ENCODE measurements around the gene TRPV4.

Gene TRPV4

GRCh38 chr12:109768901-109769670 lies 64.1 kb downstream of the TRPV4 start:
- DNase-seq (ENCODE audit: low spot score in 2 of 2) = peak in 1 of 2 experiments; percentile 3
- Histone ChIP-seq H3K4me1 (no peaks in the 10 kb centered on the region), H3K9me3 (no peaks in the 10 kb centered on the region), H3K4me3 (no peak overlapping the region), H3K36me3 (replicated peaks) (no peaks in the 10 kb centered on the region), H3K27me3 (ENCODE audit: low read depth) (no peaks in the 10 kb centered on the region)
- in situ Hi-C loops (cut with MboI; ENCODE audit: low sequenced_read_pairs) = no loop called here

- in situ Hi-C loops (cut with MboI; ENCODE audit: low sequenced_read_pairs) = no loop called here
- Histone ChIP-seq H3K27me3 (ENCODE audit: low read depth) (no peaks in the 10 kb centered on the region), H3K36me3 (replicated peaks) (no peaks in the 10 kb centered on the region), H3K4me1 (no peaks in the 10 kb centered on the region), H3K9me3 (no peaks in the 10 kb centered on the region), H3K4me3 (no peak overlapping the region)
- no peak for DNase-seq (ENCODE audit: low spot score in 2 of 2)
Measured at GRCh38 chr12:109767991-109768900, 65.0 kb downstream of the TRPV4 start.

GRCh38 chr12:109767456-109767855 lies 65.7 kb downstream of the TRPV4 start:
- H3K4me3 ChIP-seq = no peak overlapping the region
- no peaks in the 10 kb centered on the region for H3K36me3 ChIP-seq (replicated peaks)
- H3K4me1 ChIP-seq = no peaks in the 10 kb centered on the region
- no peaks in the 10 kb centered on the region for H3K9me3 ChIP-seq
- no peaks in the 10 kb centered on the region for H3K27me3 ChIP-seq (ENCODE audit: low read depth)
- no peak for DNase-seq (ENCODE audit: low spot score in 2 of 2)
- in situ Hi-C loops (cut with MboI; ENCODE audit: low sequenced_read_pairs) = no loop called here

- DNase-seq (ENCODE audit: low spot score in 2 of 2) = no peak
- H3K4me1 ChIP-seq = no peaks in the 10 kb centered on the region
- H3K4me3 ChIP-seq = no peak overlapping the region
- no peaks in the 10 kb centered on the region for H3K9me3 ChIP-seq
- no peaks in the 10 kb centered on the region for H3K27me3 ChIP-seq (ENCODE audit: low read depth)
- H3K36me3 ChIP-seq (replicated peaks) = no peaks in the 10 kb centered on the region
- in situ Hi-C loops (cut with MboI; ENCODE audit: low sequenced_read_pairs) = no loop called here
Measured at GRCh38 chr12:109766251-109766778, 66.9 kb downstream of the TRPV4 start.

- H3K36me3 ChIP-seq (replicated peaks) = no peaks in the 10 kb centered on the region
- H3K9me3 ChIP-seq = no peaks in the 10 kb centered on the region
- in situ Hi-C loops (cut with MboI; ENCODE audit: low sequenced_read_pairs) = no loop called here
- no peaks in the 10 kb centered on the region for H3K4me1 ChIP-seq
- H3K4me3 ChIP-seq = no peak overlapping the region
- no peak for DNase-seq (ENCODE audit: low spot score in 2 of 2)
- H3K27me3 ChIP-seq (ENCODE audit: low read depth) = no peaks in the 10 kb centered on the region
Measured at GRCh38 chr12:109765446-109765810, 67.8 kb downstream of the TRPV4 start.

GRCh38 chr12:109764776-109765445 lies 68.3 kb downstream of the TRPV4 start:
- in situ Hi-C loops (cut with MboI; ENCODE audit: low sequenced_read_pairs) = no loop called here
- DNase-seq (ENCODE audit: low spot score in 2 of 2) = peak in 1 of 2 experiments; percentile 7
- Histone ChIP-seq H3K27me3 (ENCODE audit: low read depth) (no peaks in the 10 kb centered on the region), H3K4me3 (no peak overlapping the region), H3K9me3 (no peaks in the 10 kb centered on the region), H3K36me3 (replicated peaks) (no peaks in the 10 kb centered on the region), H3K4me1 (no peaks in the 10 kb centered on the region)

GRCh38 chr12:109764123-109764522 lies 69.1 kb downstream of the TRPV4 start:
- H3K4me3 ChIP-seq = no peak overlapping the region
- no peaks in the 10 kb centered on the region for H3K36me3 ChIP-seq (replicated peaks)
- no peaks in the 10 kb centered on the region for H3K27me3 ChIP-seq (ENCODE audit: low read depth)
- in situ Hi-C loops (cut with MboI; ENCODE audit: low sequenced_read_pairs) = no loop called here
- H3K4me1 ChIP-seq = no peaks in the 10 kb centered on the region
- H3K9me3 ChIP-seq = no peaks in the 10 kb centered on the region
- peak in 1 of 2 experiments; percentile 13 for DNase-seq (ENCODE audit: low spot score in 2 of 2)

- in situ Hi-C loops (cut with MboI; ENCODE audit: low sequenced_read_pairs) = no loop called here
- no peak for DNase-seq (ENCODE audit: low spot score in 2 of 2)
- Histone ChIP-seq H3K4me1 (no peaks in the 10 kb centered on the region), H3K4me3 (no peak overlapping the region), H3K9me3 (no peaks in the 10 kb centered on the region), H3K36me3 (replicated peaks) (no peaks in the 10 kb centered on the region), H3K27me3 (ENCODE audit: low read depth) (no peaks in the 10 kb centered on the region)
Measured at GRCh38 chr12:109763201-109763841, 69.9 kb downstream of the TRPV4 start.

GRCh38 chr12:109762673-109763191 lies 70.5 kb downstream of the TRPV4 start:
- H3K9me3 ChIP-seq = no peaks in the 10 kb centered on the region
- DNase-seq (ENCODE audit: low spot score in 2 of 2) = no peak
- no peak overlapping the region for H3K4me3 ChIP-seq
- no peaks in the 10 kb centered on the region for H3K4me1 ChIP-seq
- H3K27me3 ChIP-seq (ENCODE audit: low read depth) = no peaks in the 10 kb centered on the region
- H3K36me3 ChIP-seq (replicated peaks) = no peaks in the 10 kb centered on the region
- in situ Hi-C loops (cut with MboI; ENCODE audit: low sequenced_read_pairs) = no loop called here

- DNase-seq (ENCODE audit: low spot score in 2 of 2) = peak in 1 of 2 experiments; percentile 6
Measured at GRCh38 chr12:109762071-109762672, 71.0 kb downstream of the TRPV4 start.

GRCh38 chr12:109760930-109761921 lies 72.0 kb downstream of the TRPV4 start:
- no peaks in the 10 kb centered on the region for H3K36me3 ChIP-seq (replicated peaks)
- no peaks in the 10 kb centered on the region for H3K27me3 ChIP-seq (ENCODE audit: low read depth)
- no peaks in the 10 kb centered on the region for H3K9me3 ChIP-seq
- H3K4me1 ChIP-seq = no peaks in the 10 kb centered on the region
- no peak overlapping the region for H3K4me3 ChIP-seq
- DNase-seq (ENCODE audit: low spot score in 2 of 2) = peak in 1 of 2 experiments; percentile 6
- in situ Hi-C loops (cut with MboI; ENCODE audit: low sequenced_read_pairs) = no loop called here

More at GRCh38 chr12:109762071-109762672, 71.0 kb downstream of the TRPV4 start:
- H3K9me3 ChIP-seq = no peaks in the 10 kb centered on the region
- H3K27me3 ChIP-seq (ENCODE audit: low read depth) = no peaks in the 10 kb centered on the region
- in situ Hi-C loops (cut with MboI; ENCODE audit: low sequenced_read_pairs) = no loop called here
- no peaks in the 10 kb centered on the region for H3K4me1 ChIP-seq
- H3K4me3 ChIP-seq = no peak overlapping the region
- H3K36me3 ChIP-seq (replicated peaks) = no peaks in the 10 kb centered on the region

Measured in HAP-1 (cell line).